Upper lobe of left lung (tissue), 6 donors: ENCODE data around the gene KIF1A. TPM values are rescaled to one million over a fixed set of nuclear protein-coding genes. Genes with fewer than 3 reads are reported as not detected.
"Not testable (repeated sequence)": the region's sequence is repeated elsewhere in the genome, so short reads cannot be mapped to it uniquely, and the experiment has no call there.

Experiments used
- ATAC-seq, 2 donors: fragments of 200-7000 bp; cut with Tn5 transposase; one replicate each; pipeline ENCODE4 v1.9.1; 2022; ENCODE audit warnings: mild to moderate bottlenecking in 2 of 2, moderate library complexity in 2 of 2; ENCODE audit not compliant: low FRiP score in 2 of 2
- DNase-seq, 2 donors: peaks; one replicate each; pipeline ENCODE4 v3.0.0-alpha.2; 2019 to 2020
- H3K27ac ChIP-seq, 4 donors: fragments of 200-600 bp; sonication (generic); one replicate each; pipeline ENCODE4 v1.5.1; 2016 to 2019
- H3K27me3 ChIP-seq, 4 donors: fragments of 200-600 bp; sonication (generic); one replicate each; pipeline ENCODE4 v1.5.1; 2017 to 2019
- H3K36me3 ChIP-seq, 4 donors: fragments of 200-600 bp; sonication (generic); one replicate each; pipeline ENCODE4 v1.5.1; 2016 to 2019
- H3K4me1 ChIP-seq, 4 donors: fragments of 200-600 bp; sonication (generic); one replicate each; pipeline ENCODE4 v1.5.1; 2018 to 2019
- H3K4me3 ChIP-seq, 4 donors: fragments of 200-600 bp; sonication (generic); one replicate each; pipeline ENCODE4 v1.5.1; 2017 to 2019; ENCODE audit warnings: mild to moderate bottlenecking in 2 of 4, moderate library complexity in 1 of 4
- H3K9me3 ChIP-seq, 4 donors: fragments of 200-600 bp; sonication (generic); one replicate each; pipeline ENCODE4 v1.5.1; 2018 to 2019
- EP300 ChIP-seq, 4 donors: sonication (generic); formaldehyde crosslinking; IDR thresholded peaks; one replicate each; pipeline ENCODE4 v1.5.1; 2017; ENCODE audit warnings: antibody characterized with exemption in 4 of 4, control low read depth in 2 of 4
- POLR2A ChIP-seq, 4 donors: fragments of 450-650 bp; IDR thresholded peaks; one replicate each; pipeline ENCODE4 v1.5.1; 2016 to 2017; ENCODE audit warnings: antibody characterized with exemption in 4 of 4, mild to moderate bottlenecking in 2 of 4
- POLR2AphosphoS5 ChIP-seq, 2 donors: sonication (generic); formaldehyde crosslinking; IDR thresholded peaks; one replicate each; pipeline ENCODE4 v1.5.1; 2017; ENCODE audit warnings: antibody characterized with exemption in 2 of 2
- WGBS, 2 donors: methylation state at CpG; one replicate each; pipeline ENCODE4 v1.1.5; 2017 to 2018; 5-methylcytosine and 5-hydroxymethylcytosine counted together
- total RNA-seq, 6 donors: library from RNA; depleted of rRNA in 4 of 6; stranded (reverse); fragments of >200 nt in 4 of 6; gene quantifications; one replicate each; pipeline versions ENCODE4 v1.1.0 to v1.2.1, GENCODE V29; 2016 to 2021
- TF ChIP-seq, protein P1 (sequence below), 6 experiments: fragments of 450-650 bp in 4 of 6; fragments of 200-600 bp in 2 of 6; sonication (generic) in 2 of 6; IDR thresholded peaks; one replicate each; pipeline ENCODE4 v1.5.1; 2016 to 2019; ENCODE audit warnings: antibody characterized with exemption in 6 of 6
- donor health status: DM: no; HTN: no; CAD: no; lungs with moderate emphysema.
- donor health status: DM: no; HTN: yes; CAD: no; lungs with severe emphysema.

Gene KIF1A
- total RNA-seq, 6 donors from 2014 or later: 0.15 to 1.2 (median 0.35) TPM; not detected in 2

DNA sequence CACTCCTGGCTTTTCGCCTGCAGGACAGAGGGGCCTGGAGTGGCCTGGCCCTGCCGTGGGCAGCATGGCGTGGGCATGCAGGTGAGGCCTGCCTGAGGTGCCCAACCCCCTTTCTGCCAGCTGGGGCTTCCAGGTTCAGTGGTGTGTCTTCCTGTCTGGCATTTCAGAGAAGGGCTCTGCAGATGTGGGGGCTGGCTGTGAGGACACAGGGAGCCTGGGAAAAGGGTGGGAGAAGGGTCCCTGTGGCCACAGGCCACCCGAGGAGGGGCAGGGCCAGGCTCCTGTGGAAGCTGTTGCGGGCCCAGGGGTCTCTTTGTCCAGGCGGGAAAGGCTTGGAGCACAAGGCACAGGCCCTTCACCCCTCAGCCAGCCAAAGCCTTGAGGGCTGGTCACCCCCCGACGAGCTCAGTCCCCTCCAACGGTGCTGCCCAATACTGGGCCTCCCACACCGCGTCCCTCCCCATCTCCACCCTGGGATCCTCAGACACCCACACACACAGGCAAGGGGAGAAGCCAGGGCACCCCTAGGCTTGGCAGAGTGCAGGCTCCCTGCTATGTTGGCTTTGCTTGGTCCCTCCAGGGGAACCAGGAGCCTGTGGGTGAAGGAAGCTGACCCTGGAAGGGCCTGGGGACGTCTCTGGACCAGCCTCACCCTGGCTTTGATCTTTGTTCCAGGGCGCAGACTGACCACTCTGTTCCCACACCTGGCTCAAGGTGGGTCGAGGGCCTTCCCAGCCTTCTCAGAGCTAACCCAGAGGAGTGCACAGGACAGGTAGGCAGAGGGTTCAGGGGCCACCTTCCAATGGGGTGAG is 132.1 kb downstream of the KIF1A start:
- 76 to 86% methylated on average over 2 to 13 of the region's 14 CpGs for WGBS, 2 donors
- H3K4me1 ChIP-seq: no peaks in the 10 kb centered on the region
- no peaks in the 10 kb centered on the region for H3K27me3 ChIP-seq
- TF ChIP-seq, protein P1, sequence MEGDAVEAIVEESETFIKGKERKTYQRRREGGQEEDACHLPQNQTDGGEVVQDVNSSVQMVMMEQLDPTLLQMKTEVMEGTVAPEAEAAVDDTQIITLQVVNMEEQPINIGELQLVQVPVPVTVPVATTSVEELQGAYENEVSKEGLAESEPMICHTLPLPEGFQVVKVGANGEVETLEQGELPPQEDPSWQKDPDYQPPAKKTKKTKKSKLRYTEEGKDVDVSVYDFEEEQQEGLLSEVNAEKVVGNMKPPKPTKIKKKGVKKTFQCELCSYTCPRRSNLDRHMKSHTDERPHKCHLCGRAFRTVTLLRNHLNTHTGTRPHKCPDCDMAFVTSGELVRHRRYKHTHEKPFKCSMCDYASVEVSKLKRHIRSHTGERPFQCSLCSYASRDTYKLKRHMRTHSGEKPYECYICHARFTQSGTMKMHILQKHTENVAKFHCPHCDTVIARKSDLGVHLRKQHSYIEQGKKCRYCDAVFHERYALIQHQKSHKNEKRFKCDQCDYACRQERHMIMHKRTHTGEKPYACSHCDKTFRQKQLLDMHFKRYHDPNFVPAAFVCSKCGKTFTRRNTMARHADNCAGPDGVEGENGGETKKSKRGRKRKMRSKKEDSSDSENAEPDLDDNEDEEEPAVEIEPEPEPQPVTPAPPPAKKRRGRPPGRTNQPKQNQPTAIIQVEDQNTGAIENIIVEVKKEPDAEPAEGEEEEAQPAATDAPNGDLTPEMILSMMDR (IDR thresholded peaks at IDR 0.05): no peak
- TF ChIP-seq POLR2A (IDR thresholded peaks at IDR 0.05) (no peak), EP300 (IDR thresholded peaks at IDR 0.05) (no peak), POLR2AphosphoS5 (IDR thresholded peaks at IDR 0.05) (no peak)
- ATAC-seq (no peak), DNase-seq (peak in 1 of 2 donors; percentile 60)
- H3K4me3 ChIP-seq: no peak overlapping the region
- H3K9me3 ChIP-seq: no peaks in the 10 kb centered on the region
- no peaks in the 10 kb centered on the region for H3K36me3 ChIP-seq
- H3K27ac ChIP-seq: no peak overlapping the region

DNA sequence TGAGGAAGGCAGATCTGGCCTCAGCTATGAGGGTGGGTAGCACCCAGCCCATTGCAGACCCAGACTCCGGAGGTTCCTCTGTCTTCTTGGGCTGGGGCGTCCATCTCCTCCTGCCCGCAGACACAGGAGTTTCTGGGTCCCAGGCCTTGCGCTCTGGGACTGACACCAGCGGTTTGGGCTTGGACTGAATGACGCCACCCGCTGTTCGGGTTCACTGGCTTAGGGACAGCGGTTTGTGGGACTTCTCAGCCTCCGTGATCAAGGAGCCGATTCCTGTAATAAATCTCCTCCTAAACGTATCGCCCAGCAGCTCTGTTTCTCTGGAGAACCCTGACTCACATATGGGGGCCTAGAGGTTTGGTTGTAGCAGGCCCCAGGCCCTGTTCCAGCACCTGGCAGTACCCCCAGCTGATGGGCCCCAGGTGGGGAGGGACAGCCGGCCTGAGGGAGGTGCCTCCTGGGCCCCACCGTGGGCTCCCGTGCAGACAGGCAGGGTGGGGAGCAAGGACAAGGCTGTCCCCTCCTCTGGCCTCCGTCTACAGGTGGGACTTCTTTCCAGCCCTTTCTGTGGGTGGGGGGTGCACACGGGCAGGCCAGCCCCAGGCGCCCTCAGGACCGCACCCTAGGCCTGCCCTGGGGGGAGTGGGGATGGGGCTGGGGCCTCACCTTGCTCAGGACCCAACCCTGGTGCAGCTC is 132.8 kb downstream of the KIF1A start:
- Histone ChIP-seq H3K27ac (no peak overlapping the region), H3K36me3 (no peaks in the 10 kb centered on the region), H3K9me3 (no peaks in the 10 kb centered on the region), H3K4me1 (no peaks in the 10 kb centered on the region), H3K27me3 (no peaks in the 10 kb centered on the region), H3K4me3 (no peak overlapping the region)
- TF ChIP-seq POLR2A (IDR thresholded peaks at IDR 0.05) (no peak), EP300 (IDR thresholded peaks at IDR 0.05) (no peak), POLR2AphosphoS5 (IDR thresholded peaks at IDR 0.05) (no peak)
- TF ChIP-seq, protein P1 (IDR thresholded peaks at IDR 0.05): no peak
- DNase-seq (peak in 1 of 2 donors; percentile 62), ATAC-seq (no peak)
- 86 to 89% methylated on average over 10 to 15 of the region's 20 CpGs for WGBS, 2 donors

DNA sequence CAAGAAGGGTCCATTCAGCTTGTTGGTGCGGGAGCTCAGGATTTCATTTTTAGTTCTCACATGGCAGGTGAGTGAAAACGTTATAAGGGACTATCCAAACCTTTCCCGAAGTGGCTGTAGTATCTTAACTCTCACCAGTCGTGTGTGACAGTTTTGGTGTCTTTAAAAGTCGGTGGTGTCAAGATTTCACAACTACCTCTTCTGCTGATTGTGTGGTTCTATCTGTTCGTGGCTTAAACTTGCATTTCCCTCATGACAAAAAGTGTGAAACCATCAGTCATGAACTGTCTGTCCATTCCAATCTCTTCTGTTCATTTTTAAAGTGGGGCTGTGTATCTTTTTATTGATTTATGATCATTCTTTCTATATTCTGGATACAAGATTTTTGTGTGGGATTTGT is 133.6 kb downstream of the KIF1A start:
- 44 to 54% methylated on average over 6 of the region's 6 CpGs for WGBS, 2 donors
- Histone ChIP-seq H3K4me1 (no peaks in the 10 kb centered on the region), H3K4me3 (no peak overlapping the region), H3K9me3 (no peaks in the 10 kb centered on the region), H3K27ac (no peak overlapping the region), H3K27me3 (no peaks in the 10 kb centered on the region), H3K36me3 (no peaks in the 10 kb centered on the region)
- TF ChIP-seq POLR2AphosphoS5 (IDR thresholded peaks at IDR 0.05) (no peak), EP300 (IDR thresholded peaks at IDR 0.05) (no peak), POLR2A (IDR thresholded peaks at IDR 0.05) (no peak)
- TF ChIP-seq, protein P1 (IDR thresholded peaks at IDR 0.05): no peak
- ATAC-seq: no peak
- DNase-seq: no peak

DNA sequence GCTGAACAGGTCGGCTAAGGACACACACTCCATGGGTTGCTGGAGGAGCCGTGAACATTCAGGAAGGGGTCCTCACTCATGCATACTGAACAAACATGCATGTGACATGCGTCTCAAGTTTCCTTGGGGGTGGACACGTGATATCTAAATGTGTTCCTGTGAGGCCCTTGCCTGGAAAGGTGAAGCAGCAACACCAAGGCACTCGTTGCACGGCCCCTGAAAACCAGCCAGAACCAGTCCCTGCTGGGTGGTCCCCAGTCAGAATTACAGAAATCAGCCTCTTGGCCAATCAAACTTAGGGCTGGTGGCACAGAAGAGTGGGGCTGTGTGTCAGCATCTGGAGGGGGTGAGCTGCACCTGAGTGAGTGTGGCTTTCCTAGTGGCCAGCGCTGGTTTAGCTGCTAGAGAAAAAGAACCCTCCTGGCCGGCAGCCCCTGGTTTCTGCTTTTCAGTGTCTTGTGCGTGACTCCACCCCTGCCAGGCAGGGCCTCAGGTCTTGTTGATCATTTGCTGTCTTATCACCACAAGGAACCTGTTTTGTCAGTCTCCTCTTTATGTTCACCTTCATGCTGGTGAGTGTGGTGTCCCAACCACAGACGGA is 134.1 kb downstream of the KIF1A start:
- 55 to 60% methylated on average over 6 to 10 of the region's 10 CpGs for WGBS, 2 donors
- H3K27ac ChIP-seq: no peak overlapping the region
- H3K4me1 ChIP-seq: no peaks in the 10 kb centered on the region
- H3K4me3 ChIP-seq: no peak overlapping the region
- ATAC-seq (no peak), DNase-seq (no peak)
- H3K36me3 ChIP-seq: no peaks in the 10 kb centered on the region
- H3K9me3 ChIP-seq: no peaks in the 10 kb centered on the region
- TF ChIP-seq POLR2AphosphoS5 (IDR thresholded peaks at IDR 0.05): no peak
- no peak for TF ChIP-seq POLR2A (IDR thresholded peaks at IDR 0.05)
- TF ChIP-seq EP300 (IDR thresholded peaks at IDR 0.05): no peak
- TF ChIP-seq, protein P1 (IDR thresholded peaks at IDR 0.05): no peak
- no peaks in the 10 kb centered on the region for H3K27me3 ChIP-seq

DNA sequence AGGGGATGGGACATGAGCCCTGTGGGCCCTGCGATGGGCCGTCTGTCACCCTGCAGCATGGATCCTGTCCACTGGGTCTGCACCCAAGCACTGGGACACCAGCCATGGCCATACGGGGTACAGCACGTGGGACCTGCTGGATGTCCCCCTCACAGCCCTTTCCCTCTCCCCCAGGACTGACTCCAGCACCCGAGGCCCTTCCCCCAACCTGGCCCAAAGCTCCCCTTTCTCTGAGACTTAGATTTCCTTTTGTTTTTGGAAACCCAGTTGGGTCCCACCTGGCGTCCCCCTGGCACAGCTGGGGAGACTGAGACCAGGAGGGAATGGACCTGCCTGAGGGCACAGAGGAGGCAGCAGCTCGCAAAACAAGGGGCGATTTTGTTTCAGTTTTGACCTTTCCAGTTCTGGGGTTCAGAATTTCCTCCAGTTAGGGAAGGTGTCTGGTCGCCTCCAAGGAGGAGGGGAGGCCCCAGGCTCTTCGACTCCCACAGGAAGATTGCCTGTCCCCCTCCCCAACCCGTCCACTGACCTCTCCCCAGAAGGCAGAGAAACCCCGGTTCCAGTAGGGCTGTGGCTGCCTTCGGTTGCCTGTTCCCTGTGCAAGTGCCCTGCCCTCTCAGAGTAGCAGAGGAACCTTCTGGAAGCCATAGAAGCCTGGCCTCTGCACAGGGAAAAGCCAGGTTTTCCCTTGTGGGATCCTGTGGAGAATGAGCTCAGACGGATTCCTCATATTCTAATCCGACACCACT is 135.9 kb downstream of the KIF1A start:
- peak in 1 of 2 donors; percentile 1 for ATAC-seq
- WGBS, 2 donors: 63 to 73% methylated on average over 7 to 14 of the region's 15 CpGs

DNA sequence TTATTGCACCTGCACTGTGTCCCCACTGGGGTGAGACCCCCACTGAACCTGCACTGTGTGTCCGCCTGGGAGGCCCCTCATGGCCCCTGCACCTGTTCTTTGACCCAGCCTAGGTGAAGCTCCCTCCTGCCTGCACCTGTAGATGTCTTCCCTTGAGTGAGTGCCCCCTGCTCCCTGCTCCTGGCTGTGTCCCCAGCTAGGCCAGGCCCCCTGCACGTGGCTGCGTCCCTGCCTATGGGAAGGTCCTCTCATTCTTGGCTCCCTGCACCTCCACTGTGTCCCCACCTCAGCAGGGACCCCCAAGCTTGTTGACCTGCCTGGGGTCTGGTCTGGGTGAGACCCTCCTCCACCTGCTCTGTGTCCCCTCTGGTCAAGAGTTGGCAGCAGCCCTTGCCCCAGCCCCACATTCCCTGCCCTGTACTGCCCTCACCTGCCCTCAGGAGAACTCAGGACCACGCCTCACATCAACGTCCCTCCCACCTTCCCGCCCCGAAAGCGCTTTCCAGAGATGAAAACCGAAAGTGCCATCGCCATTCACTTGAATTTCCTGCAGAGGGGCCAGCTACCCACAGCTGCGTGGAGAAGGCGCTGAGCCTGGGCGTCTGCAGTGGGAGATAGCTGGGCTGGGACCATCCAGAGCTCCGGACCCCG is 136.6 kb downstream of the KIF1A start:
- WGBS, 2 donors: 69 to 80% methylated on average over 1 to 2 of the region's 15 CpGs
- H3K36me3 ChIP-seq, H3K27ac ChIP-seq, H3K27me3 ChIP-seq, H3K4me1 ChIP-seq, H3K9me3 ChIP-seq, H3K4me3 ChIP-seq: not testable (repeated sequence)
- peak in 1 of 2 donors; percentile 50 for DNase-seq
- ATAC-seq: peak in 1 of 2 donors; percentile 12

More for the DNA sequence above, 135.9 kb downstream of the KIF1A start:
- H3K27me3 ChIP-seq, H3K27ac ChIP-seq, H3K9me3 ChIP-seq, H3K36me3 ChIP-seq, DNase-seq, H3K4me1 ChIP-seq, H3K4me3 ChIP-seq: not testable (repeated sequence)
